ENCODE measurements around the gene ABRACL.
"Not testable (repeated sequence)": the region's sequence is repeated elsewhere in the genome, so short reads cannot be mapped to it uniquely, and the experiment has no call there.

Gene ABRACL

DNA sequence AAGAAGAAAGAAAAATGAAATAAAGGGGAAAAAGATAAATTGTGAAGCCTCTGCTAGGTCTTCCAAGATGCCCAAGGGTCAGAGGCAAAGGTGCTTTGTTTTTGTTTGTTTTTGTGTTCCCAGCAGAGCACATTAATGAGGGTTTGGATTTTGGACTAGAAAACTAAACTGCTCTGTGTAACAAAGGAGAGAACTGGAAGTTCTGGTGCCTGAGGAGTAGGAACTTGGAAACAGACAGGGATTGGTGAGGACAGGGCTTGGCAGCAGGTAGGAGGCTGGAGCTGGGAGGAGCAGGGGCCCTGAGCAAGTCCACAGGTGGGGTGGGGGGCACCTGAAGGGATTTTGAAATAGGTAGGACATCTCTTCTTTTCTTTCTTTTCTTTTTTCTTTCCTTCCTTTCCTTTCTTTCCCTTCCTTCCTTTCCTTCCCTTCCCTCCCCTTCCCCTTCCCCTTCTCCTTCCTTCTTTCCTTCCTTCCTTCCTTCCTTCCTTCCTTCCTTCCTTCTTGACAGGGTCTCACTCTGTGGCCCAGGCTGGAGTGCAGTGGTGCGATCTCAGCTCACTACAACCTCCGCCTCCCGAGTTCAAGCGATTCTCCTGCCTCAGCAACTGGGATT is 15.3 kb upstream of the ABRACL start:
- FAIRE-seq = no peak

DNA sequence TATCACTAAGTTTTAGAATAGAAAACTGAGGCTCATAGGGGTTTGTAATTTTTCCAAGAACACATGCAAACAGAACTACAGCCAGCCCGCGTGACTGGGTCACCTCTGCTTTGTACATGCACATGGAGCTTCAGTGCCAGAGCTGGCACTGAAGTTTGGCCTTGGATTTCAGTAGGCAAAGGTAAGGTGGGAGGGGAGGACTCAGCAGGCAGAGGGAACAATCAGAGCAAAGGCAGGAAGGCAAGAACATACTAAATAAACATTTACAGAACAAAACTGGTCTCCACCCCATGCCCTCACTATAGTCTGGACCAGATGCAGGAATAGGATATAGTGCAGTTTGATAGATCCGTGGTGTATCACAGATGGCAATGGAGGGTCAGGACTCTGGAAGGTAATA is 13.6 kb upstream of the ABRACL start:
- no peak for FAIRE-seq

DNA sequence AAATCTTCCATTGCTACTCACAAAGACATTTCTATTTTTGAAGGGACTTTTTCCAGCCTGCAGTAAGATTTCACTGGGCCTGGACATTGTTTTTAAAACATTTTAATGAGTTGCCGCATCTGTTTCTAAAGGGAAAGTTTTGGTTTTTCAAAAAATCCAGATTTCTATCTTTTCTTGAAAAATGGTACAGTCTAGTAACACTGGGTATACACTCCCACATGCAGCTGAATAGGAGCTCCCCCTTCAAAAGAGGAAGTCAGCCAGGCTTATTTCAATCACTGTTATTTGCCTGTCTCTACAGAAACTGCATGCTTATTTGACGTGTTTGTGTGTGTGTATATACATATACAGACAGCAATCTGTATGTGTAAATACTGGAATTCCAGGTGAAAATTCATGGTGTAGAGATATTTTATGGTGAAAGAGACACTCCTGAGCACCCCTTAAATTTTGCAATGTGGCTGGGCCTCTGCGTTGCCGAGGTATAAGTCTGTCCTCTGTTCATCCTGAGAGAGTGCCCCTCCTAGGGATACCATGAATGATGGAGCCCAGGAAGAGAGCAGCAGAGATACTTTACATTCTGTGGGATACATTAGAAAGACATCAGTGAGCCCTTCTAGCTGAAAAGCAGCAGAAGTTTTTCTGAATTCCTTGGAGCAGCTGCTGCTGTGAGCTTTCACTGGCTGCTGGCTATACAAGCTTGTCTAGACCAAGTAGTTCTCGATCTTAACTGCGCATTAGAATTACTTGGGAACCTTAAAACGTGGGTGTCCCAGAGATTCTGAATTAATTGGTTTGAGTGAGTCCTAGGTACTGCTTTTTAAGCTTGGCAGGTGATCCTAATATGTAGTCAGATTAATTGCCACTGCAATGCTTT is 12.0 kb upstream of the ABRACL start:
- no peak for FAIRE-seq

DNA sequence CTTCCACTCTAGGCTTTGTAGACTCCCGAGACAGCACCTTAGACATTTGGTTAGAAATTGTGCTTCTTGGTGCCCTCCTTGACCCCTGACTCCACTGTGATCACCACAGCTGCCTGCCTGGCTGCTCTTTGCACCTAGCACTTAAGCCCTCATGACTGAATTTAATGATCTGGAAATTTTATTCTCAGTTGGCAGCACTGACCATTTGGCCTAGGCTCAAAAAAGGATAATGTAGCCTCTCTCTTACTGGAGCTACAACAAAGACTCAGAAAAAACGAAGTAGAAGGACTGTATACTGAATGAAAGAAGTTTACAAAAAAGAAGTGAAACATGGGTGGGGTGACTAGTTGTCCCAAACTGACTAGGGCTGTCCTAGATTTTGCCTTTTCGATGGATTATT is 11.3 kb upstream of the ABRACL start:
- no peak for FAIRE-seq

DNA sequence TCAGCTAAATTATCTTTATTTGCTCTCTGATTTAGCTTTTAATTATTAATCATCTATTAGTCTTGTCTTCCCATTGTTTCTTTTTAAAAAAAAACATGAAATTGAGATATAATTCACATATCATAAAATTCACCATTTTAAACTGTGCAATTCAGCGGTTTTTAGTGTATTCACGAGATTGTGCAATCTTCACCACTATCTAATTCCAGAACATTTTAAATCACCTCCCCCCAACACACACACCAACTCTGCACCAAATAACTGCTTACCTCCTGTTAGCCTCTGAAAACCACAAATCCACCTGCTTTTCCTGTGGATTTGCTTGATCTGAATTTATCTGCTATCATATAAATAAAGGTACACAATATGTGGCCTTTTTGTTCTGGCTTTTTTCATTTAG is 8.8 kb upstream of the ABRACL start:
- FAIRE-seq = no peak

DNA sequence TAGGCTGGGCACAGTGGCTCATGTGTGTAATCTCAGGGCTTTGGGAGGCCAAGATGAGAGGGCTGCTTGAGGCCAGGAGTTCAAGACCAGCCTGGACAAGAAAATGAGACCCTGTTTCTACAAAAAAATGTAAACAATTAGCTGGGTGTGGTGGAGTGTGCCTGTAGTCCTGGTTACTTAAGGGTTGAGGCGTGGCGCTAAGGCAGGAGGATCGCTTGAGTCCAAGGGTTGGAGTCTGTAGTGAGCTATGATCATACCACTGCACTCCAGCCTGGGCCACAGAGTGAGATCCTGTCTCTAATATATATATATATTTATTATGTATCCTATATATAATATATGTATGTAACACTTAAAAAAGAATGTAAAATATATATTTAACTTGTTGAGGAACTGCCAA is 7.9 kb upstream of the ABRACL start:
- FAIRE-seq = no peak

DNA sequence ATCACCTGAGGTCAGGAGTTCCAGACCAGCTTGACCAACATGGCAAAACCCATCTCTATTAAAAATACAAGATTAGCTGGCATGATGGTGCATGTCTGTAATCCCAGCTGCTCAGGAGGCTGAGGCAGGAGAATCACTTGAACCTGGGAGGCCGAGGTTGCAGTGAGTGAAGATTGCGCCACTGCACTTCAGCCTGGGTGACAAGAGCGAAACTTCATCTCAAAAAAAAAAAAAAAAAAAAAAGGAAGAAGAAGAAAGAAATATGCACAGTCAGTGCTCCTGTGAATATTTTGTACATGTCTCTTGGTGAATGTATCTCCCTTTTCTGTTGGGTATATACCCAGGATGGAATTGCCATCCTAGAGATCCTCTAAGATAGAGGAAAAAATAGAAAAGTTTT is 3.1 kb upstream of the ABRACL start:
- FAIRE-seq = not testable (repeated sequence)

DNA sequence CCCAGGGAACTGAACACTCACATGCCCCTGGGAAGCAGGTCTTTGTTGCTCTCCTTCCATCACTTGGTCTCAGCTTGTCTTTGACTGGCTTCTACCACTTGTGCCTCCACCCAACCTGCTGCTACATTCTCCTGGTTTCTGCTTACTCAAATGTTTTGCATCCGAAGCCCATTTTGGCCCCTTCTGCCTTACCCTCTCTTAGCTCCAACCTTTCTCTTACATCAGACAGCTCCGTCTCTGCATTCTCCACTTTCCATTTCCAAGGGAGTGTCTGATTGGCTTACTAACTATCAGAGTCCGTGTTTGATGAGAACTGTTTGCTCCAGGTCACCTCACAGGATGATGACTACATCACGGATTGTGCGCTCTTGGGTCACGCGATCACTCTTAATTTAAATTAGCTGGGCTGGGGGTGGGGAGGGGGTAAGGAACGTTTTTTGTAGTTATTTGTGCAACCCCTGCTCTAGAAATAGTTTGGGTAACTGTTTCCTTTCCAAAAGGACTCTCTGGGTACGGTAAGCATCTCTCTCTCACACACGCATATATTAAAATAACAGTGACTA is 844 bp upstream of the ABRACL start:
- FAIRE-seq = no peak

DNA sequence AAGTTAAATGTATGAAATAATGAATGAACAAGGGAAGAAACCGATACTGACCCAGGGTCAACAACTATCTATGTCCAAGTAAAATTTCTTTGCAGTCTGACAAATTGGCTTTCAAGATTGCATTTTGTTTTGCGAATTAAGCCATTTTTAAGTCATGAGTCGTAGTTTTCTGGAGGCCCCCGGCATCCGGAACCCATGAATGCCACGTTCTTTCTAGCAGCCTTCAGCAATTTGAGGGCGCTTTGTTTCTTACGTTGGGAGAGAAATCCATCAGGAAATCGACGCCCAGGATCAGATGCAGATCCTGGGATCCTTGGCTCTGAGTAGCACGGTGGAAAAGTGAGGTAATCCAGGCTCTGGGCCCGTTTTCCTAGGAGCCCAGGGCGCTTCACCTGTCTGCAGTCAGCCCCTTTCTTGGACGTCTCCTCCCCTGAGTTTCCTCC is 309 bp upstream of the ABRACL start:
- FAIRE-seq = no peak

DNA sequence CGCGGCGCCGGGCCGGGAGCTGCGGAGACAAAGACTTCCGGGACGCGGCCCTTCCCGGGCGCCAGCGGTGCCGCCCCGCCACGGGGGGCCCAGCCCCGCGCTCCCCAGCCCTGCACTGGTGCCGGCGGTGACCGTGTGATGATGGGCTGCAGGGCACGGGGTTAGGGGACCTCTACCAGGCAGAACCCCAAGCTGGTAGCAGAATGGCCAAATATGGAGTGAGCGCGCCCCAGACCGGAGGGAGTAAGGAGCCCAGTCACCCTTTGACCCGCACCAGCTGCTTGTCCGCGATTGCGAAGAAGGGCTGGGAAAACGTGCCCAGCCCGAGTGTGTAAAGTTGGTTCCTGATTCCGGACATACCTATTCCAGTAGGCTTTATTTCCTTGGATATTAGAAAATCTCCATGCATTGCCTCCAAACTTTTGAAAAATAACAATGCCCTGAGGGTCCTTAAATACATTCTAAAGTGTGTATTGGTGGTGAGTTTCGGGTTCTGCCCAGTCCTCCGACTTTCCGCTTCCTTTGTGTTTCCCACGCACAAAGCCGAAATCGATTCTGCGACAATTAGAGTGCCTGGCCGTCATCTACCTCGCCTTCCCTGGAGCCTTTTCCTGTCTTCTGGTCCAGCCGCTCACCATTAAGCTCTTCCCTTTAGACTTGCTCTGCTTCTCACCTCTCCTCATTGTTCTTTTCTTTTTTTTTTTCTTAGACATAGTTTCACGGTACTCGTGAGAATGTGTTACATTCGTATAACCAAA is 1.1 kb downstream of the ABRACL start:
- no peak for FAIRE-seq

DNA sequence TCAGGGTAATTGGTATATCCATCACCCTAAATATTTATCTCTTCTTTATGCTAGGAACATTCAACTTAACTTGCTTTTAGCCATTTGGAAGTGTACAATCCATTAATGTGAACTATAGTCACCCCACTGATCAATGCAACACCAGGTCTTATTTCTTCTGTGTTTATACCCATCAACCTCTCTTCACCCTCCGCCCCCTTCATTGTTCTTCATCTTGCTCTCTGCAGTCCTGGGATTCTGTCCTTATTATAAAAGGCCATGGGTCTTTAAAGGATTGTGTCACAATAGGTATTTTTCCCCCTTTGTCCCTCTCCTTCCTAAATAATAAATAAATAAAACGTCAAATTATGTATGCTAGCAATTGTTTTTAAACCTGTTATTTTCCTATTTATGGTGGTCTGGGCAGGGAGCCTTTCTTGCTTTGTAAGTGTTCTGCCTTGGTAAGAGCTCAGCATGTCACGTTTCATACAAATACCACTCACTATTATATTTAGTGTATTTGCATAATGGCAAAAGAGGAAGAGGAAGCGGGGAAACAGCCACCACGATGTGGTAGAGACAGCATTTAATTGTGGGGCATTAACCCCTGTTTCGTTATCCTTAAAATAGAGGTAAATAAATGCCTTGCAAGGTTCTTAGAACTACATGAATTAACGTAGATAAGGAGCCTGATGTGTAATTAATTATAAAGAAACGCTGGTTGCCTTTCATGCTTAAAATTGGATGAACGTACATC is 1.9 kb downstream of the ABRACL start:
- FAIRE-seq = no peak

DNA sequence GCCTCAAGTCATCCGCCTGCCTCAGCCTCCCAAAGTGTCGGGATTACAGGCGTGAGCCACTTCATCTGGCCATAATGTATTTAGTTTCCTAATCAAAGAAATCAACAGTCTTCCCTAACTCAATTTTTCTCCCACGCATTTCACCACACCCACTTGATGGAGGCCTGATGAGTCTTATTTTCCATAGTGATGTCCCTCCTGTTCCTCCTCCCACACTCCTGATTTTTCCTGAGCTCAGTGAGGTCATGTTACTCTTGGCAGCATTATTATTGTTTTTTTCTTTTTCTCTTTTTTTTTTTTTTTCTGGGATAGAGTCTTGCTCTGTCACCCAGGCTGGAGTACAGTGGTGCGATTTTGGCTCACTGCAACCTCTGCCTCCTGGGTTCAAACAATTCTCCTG is 8.9 kb downstream of the ABRACL start:
- no peak for FAIRE-seq

DNA sequence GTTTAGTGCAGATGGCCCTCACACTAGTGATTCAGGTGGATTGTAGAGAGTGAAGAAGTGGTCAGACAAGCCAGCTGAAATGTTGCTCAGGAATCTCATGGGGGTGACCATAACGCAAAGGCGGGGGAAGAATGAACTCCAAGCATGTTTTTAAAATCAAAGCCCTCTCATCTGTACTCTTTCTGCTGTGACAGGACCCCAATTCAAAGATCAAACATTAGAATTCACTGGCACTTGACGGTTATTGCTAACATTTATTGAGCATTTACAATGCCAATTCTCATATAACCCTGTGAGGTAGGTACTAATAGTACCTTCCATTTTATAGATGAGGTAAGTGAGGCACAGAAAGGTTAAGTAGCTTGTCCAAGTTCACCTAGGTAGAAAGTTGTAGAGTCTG is 15.7 kb downstream of the ABRACL start:
- no peak for FAIRE-seq

DNA sequence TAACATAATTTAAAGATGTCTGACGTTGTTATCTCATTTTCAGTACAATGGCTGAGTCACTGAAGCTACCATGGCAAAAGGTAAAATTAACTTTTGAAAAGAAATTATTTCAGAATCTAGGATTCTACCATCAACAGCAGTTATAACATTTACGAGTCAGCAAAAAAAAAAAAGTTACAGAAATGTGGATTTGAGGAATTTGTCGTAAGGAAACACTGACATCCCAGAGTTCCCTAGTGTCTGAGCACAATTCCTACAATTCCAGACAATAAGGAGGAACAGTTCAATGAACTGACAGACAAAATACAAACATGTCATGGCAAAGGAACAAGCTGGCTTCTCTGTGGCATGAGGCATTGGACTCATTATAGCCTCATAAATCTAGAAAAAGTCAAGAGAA is 19.1 kb downstream of the ABRACL start:
- FAIRE-seq = no peak

DNA sequence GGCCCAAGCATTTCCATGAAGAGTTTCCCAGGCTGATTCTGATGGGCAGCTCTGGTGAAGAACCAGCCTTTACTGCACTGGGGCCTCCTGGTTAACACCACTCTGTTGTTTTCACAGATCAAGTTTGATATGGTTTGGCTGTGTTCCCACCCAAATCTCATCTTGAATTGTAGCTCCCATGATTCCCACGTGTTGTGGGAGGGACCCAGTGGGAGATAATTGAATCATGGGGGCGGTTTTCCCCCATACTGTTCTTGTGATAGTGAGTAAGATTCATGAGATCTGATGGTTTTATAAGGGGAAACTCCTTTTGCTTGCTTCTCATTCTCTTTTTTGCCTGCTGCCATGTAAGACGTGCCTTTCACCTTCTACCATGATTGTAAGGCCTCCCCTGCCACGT is 20.4 kb downstream of the ABRACL start:
- FAIRE-seq = not testable (repeated sequence)

DNA sequence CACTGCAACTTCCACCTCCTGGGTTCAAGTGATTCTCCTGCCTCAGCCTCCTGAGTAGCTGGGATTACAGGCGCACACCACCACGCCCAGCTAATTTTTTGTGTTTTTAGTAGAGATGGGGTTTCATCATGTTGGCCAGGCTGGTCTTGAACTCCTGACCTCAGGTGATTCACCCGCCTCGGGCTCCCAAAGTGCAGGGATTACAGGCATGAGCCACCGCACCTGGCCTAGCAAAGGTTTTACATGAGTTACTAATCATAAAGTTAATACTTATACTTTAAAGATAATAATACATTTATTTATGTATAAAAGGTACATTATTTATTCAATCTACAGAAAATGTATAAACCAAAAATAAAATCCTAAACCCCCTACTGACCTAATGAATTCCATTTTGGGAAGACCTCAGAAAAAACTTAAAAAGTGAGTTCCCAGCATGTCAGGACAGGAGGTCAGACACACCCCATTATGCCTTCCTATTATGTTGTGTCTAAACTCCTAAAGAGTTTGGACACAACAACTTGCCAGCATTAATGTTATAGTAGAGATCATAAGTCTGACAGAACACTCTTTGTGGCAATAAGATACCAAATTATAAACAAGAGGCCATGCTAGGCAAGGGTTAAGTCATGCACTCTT is 21.7 kb downstream of the ABRACL start:
- not testable (repeated sequence) for FAIRE-seq

DNA sequence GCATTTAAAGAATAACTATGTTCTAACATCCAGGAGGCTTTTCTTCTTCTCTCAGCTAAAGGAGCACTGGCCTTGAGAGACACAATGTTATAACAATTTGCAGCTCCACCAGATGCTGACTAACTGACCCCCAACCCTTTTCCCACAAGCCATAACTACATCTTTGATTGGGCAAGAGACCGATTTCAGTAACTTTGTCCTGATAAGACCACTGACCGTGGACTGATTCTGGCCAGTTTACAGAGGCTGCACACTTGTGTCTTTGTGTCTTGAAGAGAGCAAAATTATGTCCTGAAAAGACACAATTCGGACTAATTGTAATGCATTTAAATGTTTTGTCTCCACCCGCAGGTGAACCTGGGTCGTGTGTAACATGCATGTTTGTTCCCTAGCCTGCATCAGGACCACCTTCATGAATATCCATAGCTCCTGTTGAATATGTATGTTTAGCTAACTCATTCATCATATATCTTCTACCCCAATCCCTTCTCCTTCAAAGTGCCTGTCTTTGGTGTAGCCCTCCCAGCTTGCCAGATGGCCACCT is 22.3 kb downstream of the ABRACL start:
- no peak for FAIRE-seq

DNA sequence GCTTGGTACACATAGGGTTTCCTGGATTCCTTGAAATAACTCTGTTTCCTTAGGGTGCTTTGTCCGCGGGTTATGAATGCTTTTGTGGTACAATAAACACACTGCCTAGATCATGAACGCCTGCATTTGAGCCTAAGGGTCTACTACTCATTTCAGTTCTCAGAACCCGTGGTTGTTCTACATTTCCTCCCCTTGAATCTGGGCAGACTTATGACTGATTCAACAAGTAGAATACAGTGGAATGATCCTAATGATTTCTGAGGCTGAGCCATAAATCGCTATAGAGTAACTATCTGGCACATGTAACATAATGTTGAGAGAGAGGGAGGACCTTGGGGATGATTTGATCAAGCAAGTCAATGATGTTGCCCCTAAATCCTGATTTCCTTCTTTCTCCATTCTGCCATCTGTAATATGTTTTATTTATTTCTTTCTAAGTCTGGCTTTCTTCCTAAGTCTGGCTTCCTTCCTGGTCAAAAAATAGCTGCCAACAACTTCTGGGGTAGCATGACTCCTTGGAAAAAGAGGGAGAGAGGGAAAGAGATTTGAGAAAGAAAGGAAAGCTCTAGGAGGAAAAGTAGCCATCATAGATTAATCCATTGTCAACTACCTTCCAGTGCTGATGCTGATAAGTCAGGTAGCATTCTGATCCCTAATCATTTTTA is 23.0 kb downstream of the ABRACL start:
- no peak for FAIRE-seq

DNA sequence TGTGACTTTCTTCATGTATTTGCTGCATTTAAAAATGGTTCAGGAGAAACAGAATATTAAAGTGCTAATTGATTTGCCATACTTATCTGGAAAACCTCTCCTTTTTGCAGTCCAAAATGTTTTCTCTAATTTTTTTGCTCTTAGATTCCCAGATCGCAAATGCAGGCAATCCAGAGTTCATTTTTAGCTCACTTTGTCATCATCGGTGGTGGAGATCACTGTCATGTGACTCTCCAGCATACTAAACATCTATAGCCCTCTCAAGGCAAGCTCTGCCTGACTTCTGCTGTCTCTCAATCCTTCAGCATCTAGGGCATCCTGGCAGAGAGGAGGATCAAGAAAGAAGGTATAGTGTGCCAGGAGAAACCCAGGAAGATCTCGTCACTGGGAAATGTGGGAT is 24.8 kb downstream of the ABRACL start:
- FAIRE-seq = no peak

DNA sequence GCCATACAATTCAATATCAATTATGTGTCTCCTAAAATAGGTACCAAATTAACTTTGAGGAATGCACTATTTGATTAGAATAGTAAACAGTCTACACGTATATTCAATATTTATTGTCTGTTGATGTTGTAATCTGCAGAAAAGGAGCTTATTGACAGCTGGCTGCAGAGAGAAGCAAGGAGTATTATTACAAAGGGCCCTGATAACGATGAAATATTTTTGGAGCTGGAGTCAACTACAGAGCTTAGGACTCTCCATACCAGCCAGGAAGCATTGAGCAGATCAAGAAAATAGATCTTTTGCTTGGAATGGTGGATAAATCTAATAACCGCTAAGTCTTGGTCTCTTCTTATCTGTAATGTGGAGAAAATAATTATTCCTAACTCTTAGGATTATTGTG is 25.5 kb downstream of the ABRACL start:
- FAIRE-seq = no peak

DNA sequence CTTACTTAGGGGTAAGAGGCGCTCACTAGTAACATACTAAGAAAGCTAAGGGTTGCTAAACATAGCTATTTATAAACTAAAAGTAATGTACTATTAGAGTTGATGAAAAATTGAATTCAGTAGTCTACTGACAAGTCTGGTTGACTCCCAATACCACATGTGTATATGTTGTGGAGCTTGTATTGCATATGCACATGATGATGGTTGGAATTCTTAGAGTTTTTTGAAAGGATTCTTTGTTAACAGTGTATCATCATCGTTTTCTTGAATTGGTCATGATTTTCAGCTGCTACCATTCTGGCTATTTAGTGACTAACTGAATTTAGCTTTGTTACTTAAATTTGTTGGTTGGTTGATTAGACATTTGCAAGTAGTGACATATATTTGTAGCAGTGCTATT is 27.2 kb downstream of the ABRACL start:
- no peak for FAIRE-seq
